ENCODE results near the gene CARMIL1.

CARMIL1 gene

DNA sequence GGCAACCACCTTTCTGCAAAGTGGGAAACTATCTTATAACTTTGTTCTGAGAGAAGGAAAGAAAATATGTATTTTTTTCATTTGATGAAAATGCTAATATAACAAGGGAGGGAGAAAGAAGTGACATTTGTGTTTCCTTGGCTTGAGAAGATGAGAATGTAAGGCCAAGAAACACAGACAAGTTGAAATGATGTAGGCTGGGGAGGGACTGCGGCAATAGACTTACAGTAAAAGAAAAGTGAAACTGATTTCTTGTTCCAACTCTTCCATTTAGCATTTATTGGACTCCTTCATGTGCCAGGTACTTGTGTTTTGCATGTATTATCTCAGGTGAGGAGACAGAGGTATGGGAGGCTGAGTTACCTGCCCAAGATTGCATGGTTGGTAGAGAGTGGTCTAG, 130.9 kb downstream of the CARMIL1 start:
- H2BK12ac ChIP-seq (ENCODE audit: low read length in 2 of 2): no peak overlapping the region
- WGBS: 100% methylated on average over 1 of the region's 1 CpG

DNA sequence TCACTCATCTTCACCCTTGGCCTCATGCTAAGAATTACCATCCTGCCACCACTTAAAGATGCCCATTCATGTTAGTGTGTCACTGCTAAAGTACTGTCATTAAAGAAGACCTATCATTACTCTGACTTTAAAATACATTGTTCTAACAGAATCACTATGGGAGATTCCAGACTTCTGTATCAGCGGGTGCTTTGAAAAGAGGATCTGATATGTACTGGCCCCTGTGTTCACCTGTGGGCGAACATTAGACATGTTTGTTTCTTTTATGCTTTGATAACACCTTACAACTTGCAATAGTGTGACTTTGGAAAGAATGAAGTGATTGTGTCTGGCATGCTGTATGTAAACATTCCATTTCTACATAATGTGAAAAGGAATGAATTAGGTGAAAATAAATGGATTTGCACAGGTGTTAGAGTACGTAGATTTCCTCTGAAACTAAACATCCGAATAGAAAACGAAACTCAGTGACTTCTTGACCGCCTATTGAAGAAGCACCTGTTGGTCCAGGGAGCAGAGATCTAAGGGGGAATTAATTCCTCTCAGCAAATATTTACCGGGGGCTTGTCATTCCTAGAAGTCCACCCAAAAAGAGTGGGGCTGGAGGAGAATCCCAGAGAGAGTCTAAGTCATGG, 132.3 kb downstream of the CARMIL1 start:
- H3K9me3 ChIP-seq (ENCODE audit: control insufficient read depth, low read length): no peaks in the 10 kb centered on the region
- H2AFZ ChIP-seq (ENCODE audit: low read depth, low read length): no peak overlapping the region
- H3K27ac ChIP-seq (ENCODE audit: low read length, poor library complexity, severe bottlenecking): no peak overlapping the region
- no peak overlapping the region for H2BK12ac ChIP-seq (ENCODE audit: low read length in 2 of 2)
- H3K4me3 ChIP-seq (ENCODE audit: insufficient read depth in 1 of 2, low read depth in 1 of 2, low read length in 2 of 2): no peak overlapping the region
- H2BK5ac ChIP-seq (ENCODE audit: low read depth, low read length, poor library complexity, severe bottlenecking): no peak overlapping the region
- peaks cover 2% of the 10 kb centered on the region for H3K4me1 ChIP-seq (ENCODE audit: control insufficient read depth, insufficient read depth, low read depth, low read length)
- H3K4me2 ChIP-seq (ENCODE audit: low read length, poor library complexity, severe bottlenecking): no peak overlapping the region
- no peaks in the 10 kb centered on the region for H3K27me3 ChIP-seq (ENCODE audit: control insufficient read depth in 1 of 2, insufficient read depth in 1 of 2, low read length in 2 of 2)
- H2BK120ac ChIP-seq (ENCODE audit: low read depth, low read length): no peak overlapping the region
- H3K9ac ChIP-seq (ENCODE audit: low read length): no peak overlapping the region
- no peaks in the 10 kb centered on the region for H3K36me3 ChIP-seq (ENCODE audit: control insufficient read depth in 1 of 2, insufficient read depth in 2 of 2, low read depth in 1 of 2, low read length in 2 of 2)
- H2BK15ac ChIP-seq (ENCODE audit: low read depth, poor library complexity, severe bottlenecking): no peak overlapping the region
- no peak overlapping the region for H3K18ac ChIP-seq (ENCODE audit: low read depth in 1 of 2, low read length in 2 of 2)
- DNase-seq: no peak
- no peak overlapping the region for H3K14ac ChIP-seq (ENCODE audit: low read length in 2 of 2)
- no peak overlapping the region for H3K23ac ChIP-seq (ENCODE audit: low read length in 2 of 2)
- H4K8ac ChIP-seq (ENCODE audit: low read length): no peak overlapping the region
- 91% methylated on average over 7 of the region's 7 CpGs for WGBS
- no peak overlapping the region for H4K91ac ChIP-seq (ENCODE audit: low read length)
- peaks cover 40% of the 10 kb centered on the region for H3K79me1 ChIP-seq (replicated peaks; ENCODE audit: low read length, poor library complexity, severe bottlenecking)
- H3K4ac ChIP-seq (ENCODE audit: low read depth in 1 of 2, low read length in 2 of 2): no peak overlapping the region
- H2AK5ac ChIP-seq (ENCODE audit: low read length, severe bottlenecking): no peak overlapping the region

More for the DNA sequence above, 130.9 kb downstream of the CARMIL1 start:
- Histone ChIP-seq H2BK15ac (ENCODE audit: low read depth, poor library complexity, severe bottlenecking) (no peak overlapping the region), H3K9ac (ENCODE audit: low read length) (peak overlapping the region; percentile 72), H3K14ac (ENCODE audit: low read length in 2 of 2) (no peak overlapping the region), H2AK5ac (ENCODE audit: low read length, severe bottlenecking) (no peak overlapping the region), H3K36me3 (ENCODE audit: control insufficient read depth in 1 of 2, insufficient read depth in 2 of 2, low read depth in 1 of 2, low read length in 2 of 2) (no peaks in the 10 kb centered on the region), H2AFZ (ENCODE audit: low read depth, low read length) (no peak overlapping the region), H3K4me3 (ENCODE audit: insufficient read depth in 1 of 2, low read depth in 1 of 2, low read length in 2 of 2) (peak overlapping the region in 1 of 2 experiments; percentile 75), H3K27ac (ENCODE audit: low read length, poor library complexity, severe bottlenecking) (no peak overlapping the region), H3K4me2 (ENCODE audit: low read length, poor library complexity, severe bottlenecking) (no peak overlapping the region), H3K79me1 (replicated peaks; ENCODE audit: low read length, poor library complexity, severe bottlenecking) (peaks cover 43% of the 10 kb centered on the region), H4K8ac (ENCODE audit: low read length) (no peak overlapping the region), H3K23ac (ENCODE audit: low read length in 2 of 2) (no peak overlapping the region), H4K91ac (ENCODE audit: low read length) (no peak overlapping the region), H2BK120ac (ENCODE audit: low read depth, low read length) (no peak overlapping the region), H3K18ac (ENCODE audit: low read depth in 1 of 2, low read length in 2 of 2) (no peak overlapping the region), H3K27me3 (ENCODE audit: control insufficient read depth in 1 of 2, insufficient read depth in 1 of 2, low read length in 2 of 2) (no peaks in the 10 kb centered on the region), H3K4me1 (ENCODE audit: control insufficient read depth, insufficient read depth, low read depth, low read length) (no peaks in the 10 kb centered on the region), H3K9me3 (ENCODE audit: control insufficient read depth, low read length) (no peaks in the 10 kb centered on the region), H3K4ac (ENCODE audit: low read depth in 1 of 2, low read length in 2 of 2) (no peak overlapping the region), H2BK5ac (ENCODE audit: low read depth, low read length, poor library complexity, severe bottlenecking) (no peak overlapping the region)
- no peak for DNase-seq

DNA sequence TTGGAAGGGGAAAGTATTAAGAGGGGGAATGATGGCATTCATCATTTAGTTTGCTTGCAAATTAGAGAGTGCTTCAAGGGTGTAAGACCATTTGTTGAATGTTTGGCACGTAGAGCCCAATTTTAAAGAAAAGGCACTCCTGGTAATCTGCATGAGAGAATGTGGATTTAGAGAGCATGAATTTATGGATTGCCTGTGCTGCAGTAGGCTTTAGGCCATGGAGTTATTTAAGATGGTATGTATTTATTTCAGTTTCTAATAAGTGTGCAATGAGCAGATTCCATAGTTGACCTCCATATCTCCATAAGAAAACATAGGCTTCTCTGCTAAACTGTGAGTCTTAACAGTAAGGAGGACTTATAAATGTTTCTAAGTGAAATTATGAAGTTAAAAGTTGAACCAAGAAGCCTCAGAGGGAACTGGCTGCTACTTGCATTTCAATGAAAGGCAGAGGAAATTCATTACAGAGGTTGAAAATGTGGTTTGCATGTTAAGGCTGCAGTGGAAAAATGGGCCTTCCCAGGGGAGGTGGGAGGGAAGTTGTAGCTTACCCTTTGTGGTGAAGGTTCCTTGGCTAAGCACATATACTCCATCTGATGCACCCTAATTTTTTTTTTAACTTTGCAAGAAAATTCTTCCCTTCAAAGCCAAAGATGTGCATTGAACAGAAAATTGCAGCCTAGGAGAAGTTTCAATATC, 134.2 kb downstream of the CARMIL1 start:
- 74% methylated on average over 1 of the region's 1 CpG for WGBS
- H2BK5ac ChIP-seq (ENCODE audit: low read depth, low read length, poor library complexity, severe bottlenecking): no peak overlapping the region
- peak overlapping the region; percentile 69 for H3K9ac ChIP-seq (ENCODE audit: low read length)

DNA sequence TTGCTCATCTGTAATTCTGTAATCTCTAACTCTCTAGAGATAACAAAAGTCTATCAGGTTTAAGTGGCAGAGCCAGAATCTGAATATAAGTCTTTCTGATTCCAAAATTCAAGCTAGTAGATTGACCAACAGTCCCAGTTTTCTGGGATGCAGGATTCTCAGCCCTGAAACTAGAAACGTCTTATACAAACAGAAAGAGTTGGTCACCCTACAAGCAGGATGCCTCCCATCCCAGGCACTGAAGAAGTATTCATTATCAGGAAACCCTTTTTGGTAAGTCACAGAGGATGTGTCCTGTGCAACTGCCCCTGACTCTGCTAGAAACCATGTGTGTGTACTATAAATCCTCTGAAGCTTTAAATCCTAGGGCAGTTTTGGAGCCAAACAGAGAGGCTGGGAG, 135.0 kb downstream of the CARMIL1 start:
- Histone ChIP-seq H4K8ac (ENCODE audit: low read length) (no peak overlapping the region), H3K14ac (ENCODE audit: low read length in 2 of 2) (no peak overlapping the region), H3K9ac (ENCODE audit: low read length) (peak overlapping the region; percentile 69), H3K18ac (ENCODE audit: low read depth in 1 of 2, low read length in 2 of 2) (no peak overlapping the region), H3K27ac (ENCODE audit: low read length, poor library complexity, severe bottlenecking) (no peak overlapping the region), H3K23ac (ENCODE audit: low read length in 2 of 2) (no peak overlapping the region), H3K4me3 (ENCODE audit: insufficient read depth in 1 of 2, low read depth in 1 of 2, low read length in 2 of 2) (peak overlapping the region in 1 of 2 experiments; percentile 13), H2BK12ac (ENCODE audit: low read length in 2 of 2) (no peak overlapping the region), H3K4me1 (ENCODE audit: control insufficient read depth, insufficient read depth, low read depth, low read length) (peaks cover 6% of the 10 kb centered on the region), H3K4me2 (ENCODE audit: low read length, poor library complexity, severe bottlenecking) (no peak overlapping the region), H2BK5ac (ENCODE audit: low read depth, low read length, poor library complexity, severe bottlenecking) (no peak overlapping the region), H3K36me3 (ENCODE audit: control insufficient read depth in 1 of 2, insufficient read depth in 2 of 2, low read depth in 1 of 2, low read length in 2 of 2) (no peaks in the 10 kb centered on the region), H2AK5ac (ENCODE audit: low read length, severe bottlenecking) (no peak overlapping the region), H3K9me3 (ENCODE audit: control insufficient read depth, low read length) (no peaks in the 10 kb centered on the region), H3K4ac (ENCODE audit: low read depth in 1 of 2, low read length in 2 of 2) (no peak overlapping the region), H2BK15ac (ENCODE audit: low read depth, poor library complexity, severe bottlenecking) (no peak overlapping the region), H2AFZ (ENCODE audit: low read depth, low read length) (no peak overlapping the region), H3K79me1 (replicated peaks; ENCODE audit: low read length, poor library complexity, severe bottlenecking) (peaks cover 35% of the 10 kb centered on the region), H3K27me3 (ENCODE audit: control insufficient read depth in 1 of 2, insufficient read depth in 1 of 2, low read length in 2 of 2) (no peaks in the 10 kb centered on the region), H4K91ac (ENCODE audit: low read length) (no peak overlapping the region), H2BK120ac (ENCODE audit: low read depth, low read length) (no peak overlapping the region)
- DNase-seq: no peak
- WGBS: 19% methylated on average over 1 of the region's 1 CpG

More for the DNA sequence above, 134.2 kb downstream of the CARMIL1 start:
- Histone ChIP-seq H3K27ac (ENCODE audit: low read length, poor library complexity, severe bottlenecking) (no peak overlapping the region), H3K27me3 (ENCODE audit: control insufficient read depth in 1 of 2, insufficient read depth in 1 of 2, low read length in 2 of 2) (no peaks in the 10 kb centered on the region), H3K4me2 (ENCODE audit: low read length, poor library complexity, severe bottlenecking) (no peak overlapping the region), H3K23ac (ENCODE audit: low read length in 2 of 2) (no peak overlapping the region), H3K9me3 (ENCODE audit: control insufficient read depth, low read length) (no peaks in the 10 kb centered on the region), H3K4ac (ENCODE audit: low read depth in 1 of 2, low read length in 2 of 2) (no peak overlapping the region), H3K4me1 (ENCODE audit: control insufficient read depth, insufficient read depth, low read depth, low read length) (peaks cover 6% of the 10 kb centered on the region), H2BK12ac (ENCODE audit: low read length in 2 of 2) (no peak overlapping the region), H3K4me3 (ENCODE audit: insufficient read depth in 1 of 2, low read depth in 1 of 2, low read length in 2 of 2) (peak overlapping the region in 1 of 2 experiments; percentile 13), H2BK120ac (ENCODE audit: low read depth, low read length) (no peak overlapping the region), H2AFZ (ENCODE audit: low read depth, low read length) (no peak overlapping the region), H4K8ac (ENCODE audit: low read length) (no peak overlapping the region), H3K36me3 (ENCODE audit: control insufficient read depth in 1 of 2, insufficient read depth in 2 of 2, low read depth in 1 of 2, low read length in 2 of 2) (no peaks in the 10 kb centered on the region), H2BK15ac (ENCODE audit: low read depth, poor library complexity, severe bottlenecking) (no peak overlapping the region), H2AK5ac (ENCODE audit: low read length, severe bottlenecking) (no peak overlapping the region), H3K14ac (ENCODE audit: low read length in 2 of 2) (no peak overlapping the region), H4K91ac (ENCODE audit: low read length) (no peak overlapping the region), H3K79me1 (replicated peaks; ENCODE audit: low read length, poor library complexity, severe bottlenecking) (peaks cover 36% of the 10 kb centered on the region), H3K18ac (ENCODE audit: low read depth in 1 of 2, low read length in 2 of 2) (no peak overlapping the region)
- DNase-seq: no peak
